Measurements from ENCODE around the gene SLC16A6.
"Not testable (repeated sequence)": the region's sequence is repeated elsewhere in the genome, so short reads cannot be mapped to it uniquely, and the experiment has no call there.

Gene SLC16A6

GRCh38 chr17:68219429-68219828 lies 71.5 kb downstream of the SLC16A6 start:
- not testable (repeated sequence) for DNase-seq (ENCODE audit: low read depth, low spot score)

All from iPS DF 19.7 (cell line).